Measurements from ENCODE around the gene STEAP1. TPM values are rescaled to one million over a fixed set of nuclear protein-coding genes. Genes with fewer than 3 reads are reported as not detected.

STEAP1 gene
- total RNA-seq, 4 donors from 2014 or later: 3.1 to 38.7 (median 4.1) TPM

DNA sequence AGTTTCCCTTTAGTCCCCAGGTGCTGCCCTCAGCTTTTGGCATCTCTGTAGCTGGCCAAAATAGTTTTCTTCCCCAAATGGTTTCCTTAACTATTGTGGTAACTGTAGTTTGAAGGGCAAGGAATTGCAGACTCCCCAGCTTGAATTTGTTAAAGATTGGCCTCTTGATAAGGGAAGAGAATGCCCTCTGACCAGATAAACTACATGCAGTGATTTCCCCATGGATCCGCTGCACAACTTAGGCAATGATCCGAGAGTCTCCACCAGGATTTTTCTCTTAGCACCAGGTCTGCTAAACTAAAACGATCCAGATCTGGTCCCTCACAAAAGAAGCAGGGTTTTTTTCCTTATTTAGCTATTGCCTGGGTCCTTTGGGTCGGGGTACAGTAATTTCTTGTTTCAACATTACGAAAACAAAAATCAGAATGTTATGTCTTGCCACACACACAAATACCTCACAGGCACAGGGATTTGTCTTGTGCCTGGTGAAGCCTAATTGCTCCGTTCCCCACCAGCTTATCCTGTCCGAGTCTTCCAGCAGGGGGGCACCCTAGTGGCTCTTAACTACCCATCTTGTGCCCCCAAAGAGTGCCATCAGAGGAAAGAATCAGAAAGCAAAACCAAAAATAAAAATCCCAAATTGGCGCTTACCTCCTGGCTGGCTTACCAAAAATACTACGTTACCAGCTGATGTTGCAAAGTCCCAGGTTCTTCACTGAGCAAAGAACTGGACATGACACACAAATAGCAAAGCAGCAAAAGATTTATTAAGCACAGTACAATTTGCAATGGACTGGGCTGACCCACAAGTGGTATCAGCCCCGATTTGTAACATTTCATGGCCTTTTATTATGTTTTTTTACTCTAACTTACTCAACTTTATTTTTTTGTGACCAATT is 40.9 kb downstream of the STEAP1 start:
- no peak overlapping the region for H3K4me3 ChIP-seq
- no peak overlapping the region for H3K27ac ChIP-seq
- 67 to 69% methylated on average over 10 of the region's 10 CpGs for WGBS, 2 donors
- H3K9me3 ChIP-seq: no peaks in the 10 kb centered on the region
- H3K4me1 ChIP-seq: no peaks in the 10 kb centered on the region
- no peak for DNase-seq (ENCODE audit: low spot score in 2 of 2)
- no peak for TF ChIP-seq EP300 (IDR thresholded peaks at IDR 0.05)
- TF ChIP-seq POLR2A (IDR thresholded peaks at IDR 0.05): no peak
- TF ChIP-seq CTCF (IDR thresholded peaks at IDR 0.05): no peak
- no peaks in the 10 kb centered on the region for H3K36me3 ChIP-seq
- H3K27me3 ChIP-seq: no peaks in the 10 kb centered on the region

DNA sequence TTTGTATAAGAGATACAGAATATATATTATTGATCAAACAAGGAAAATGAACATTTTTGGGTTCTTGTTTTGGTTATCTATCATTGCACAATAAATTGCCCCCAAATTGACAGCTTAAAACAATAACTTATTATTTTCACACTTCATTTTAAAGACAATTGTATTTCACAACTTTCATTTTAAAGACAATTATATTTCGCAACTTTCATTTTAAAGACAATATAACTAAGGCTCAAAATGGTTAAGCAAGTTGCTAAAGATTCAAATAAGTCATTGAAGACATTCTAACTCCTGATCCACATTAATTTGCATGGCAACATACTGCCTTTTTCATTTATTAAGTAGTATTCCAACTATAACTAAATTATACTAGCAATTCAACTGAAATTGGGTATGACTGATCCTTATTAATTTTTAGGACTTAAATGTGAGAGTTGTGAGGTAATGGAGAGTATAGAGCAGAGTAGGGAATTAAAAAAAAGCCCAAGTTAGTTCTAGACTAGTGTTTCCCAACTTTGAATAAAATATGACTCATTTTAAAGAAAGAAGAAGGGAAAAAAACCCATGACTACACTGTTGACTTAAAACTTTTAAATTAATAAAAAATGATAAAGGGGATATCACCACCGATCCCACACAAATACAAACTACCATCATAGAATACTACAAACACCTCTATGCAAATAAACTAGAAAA is 47.4 kb downstream of the STEAP1 start:
- Histone ChIP-seq H3K27ac (no peak overlapping the region), H3K4me3 (no peak overlapping the region), H3K27me3 (no peaks in the 10 kb centered on the region), H3K36me3 (no peaks in the 10 kb centered on the region), H3K9me3 (no peaks in the 10 kb centered on the region), H3K4me1 (no peaks in the 10 kb centered on the region)
- no peak for TF ChIP-seq POLR2A (IDR thresholded peaks at IDR 0.05)
- TF ChIP-seq CTCF (IDR thresholded peaks at IDR 0.05): no peak
- no peak for TF ChIP-seq EP300 (IDR thresholded peaks at IDR 0.05)
- WGBS, 2 donors: 92 to 96% methylated on average over 2 of the region's 2 CpGs
- no peak for DNase-seq (ENCODE audit: low spot score in 2 of 2)

DNA sequence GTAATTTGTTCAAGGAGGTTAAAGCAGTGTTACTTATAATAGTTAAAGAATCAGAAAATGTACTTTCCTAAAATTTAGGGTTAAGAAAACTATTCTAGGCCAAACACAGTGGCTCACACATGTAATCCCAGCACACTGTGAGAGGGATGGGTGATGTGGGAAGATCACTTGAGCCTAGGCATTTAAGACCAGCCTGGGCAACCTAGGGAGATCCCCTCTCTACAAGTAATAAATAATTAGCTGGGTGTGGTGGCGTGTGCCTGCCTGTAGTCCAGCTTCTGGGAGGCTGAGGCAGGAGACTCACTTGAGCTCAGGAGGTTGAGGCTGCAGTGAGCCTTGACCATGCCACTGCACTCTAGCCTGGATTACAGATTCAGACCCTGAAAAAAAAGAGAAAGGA is 53.7 kb downstream of the STEAP1 start:
- 79 to 92% methylated on average over 1 of the region's 1 CpG for WGBS, 2 donors

GRCh38 chr7:90209776-90210175 is 55.5 kb downstream of the STEAP1 start:
- no peak for TF ChIP-seq CTCF (IDR thresholded peaks at IDR 0.05)
- TF ChIP-seq EP300 (IDR thresholded peaks at IDR 0.05): no peak
- no peak for TF ChIP-seq POLR2A (IDR thresholded peaks at IDR 0.05)
- Histone ChIP-seq H3K27me3 (no peaks in the 10 kb centered on the region), H3K36me3 (no peaks in the 10 kb centered on the region), H3K4me1 (peaks cover 0 to 42% (median 0%) of the 10 kb centered on the region in 4 donors), H3K4me3 (no peak overlapping the region), H3K9me3 (no peaks in the 10 kb centered on the region), H3K27ac (peak overlapping the region in 2 of 4 donors; percentile 25 to 87)
- DNase-seq (ENCODE audit: low spot score in 2 of 2): no peak
- 70 to 78% methylated on average over 1 of the region's 1 CpG for WGBS, 2 donors

More for the DNA sequence above, 53.7 kb downstream of the STEAP1 start:
- Histone ChIP-seq H3K27ac (no peak overlapping the region), H3K9me3 (no peaks in the 10 kb centered on the region), H3K4me1 (peaks cover 0 to 34% (median 0%) of the 10 kb centered on the region in 4 donors), H3K27me3 (no peaks in the 10 kb centered on the region), H3K36me3 (no peaks in the 10 kb centered on the region), H3K4me3 (no peak overlapping the region)
- TF ChIP-seq POLR2A (IDR thresholded peaks at IDR 0.05) (no peak), CTCF (IDR thresholded peaks at IDR 0.05) (no peak), EP300 (IDR thresholded peaks at IDR 0.05) (no peak)
- no peak for DNase-seq (ENCODE audit: low spot score in 2 of 2)

DNA sequence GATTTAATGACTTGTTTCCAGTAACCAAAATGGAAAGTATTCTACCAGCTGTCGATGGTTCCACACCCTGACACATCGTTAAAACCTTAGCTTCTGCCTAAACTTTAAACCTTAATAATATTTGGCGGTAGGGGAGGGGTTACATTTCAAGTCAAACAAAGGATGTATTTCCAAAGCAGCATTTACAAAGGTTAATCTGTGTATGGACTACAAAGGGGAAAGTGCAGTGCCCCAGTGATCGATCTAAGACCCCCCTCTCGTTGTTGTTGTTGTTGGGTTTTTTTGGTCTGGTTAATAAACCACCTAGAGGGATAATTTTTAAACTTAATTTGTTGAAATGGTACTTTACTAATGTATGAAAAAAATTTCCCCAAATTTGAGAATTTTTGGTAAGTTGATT is 56.2 kb downstream of the STEAP1 start:
- Histone ChIP-seq H3K4me3 (no peak overlapping the region), H3K36me3 (no peaks in the 10 kb centered on the region), H3K27ac (peak overlapping the region in 2 of 4 donors; percentile 71 to 87), H3K4me1 (peaks cover 0 to 42% (median 0%) of the 10 kb centered on the region in 4 donors), H3K9me3 (no peaks in the 10 kb centered on the region), H3K27me3 (no peaks in the 10 kb centered on the region)
- 61 to 62% methylated on average over 5 of the region's 5 CpGs for WGBS, 2 donors
- no peak for DNase-seq (ENCODE audit: low spot score in 2 of 2)
- TF ChIP-seq CTCF (IDR thresholded peaks at IDR 0.05) (no peak), EP300 (IDR thresholded peaks at IDR 0.05) (no peak), POLR2A (IDR thresholded peaks at IDR 0.05) (no peak)

All from tibial nerve (tissue), 4 donors.